BLaER1 treated with 17β-estradiol and CSF1 and Interleukin-3, amounts not matched to agents 10 nM and 100 nM (cell line): ENCODE data around the gene BCAP31.

Experiments used
- H3K27ac ChIP-seq, 11 experiments: shearing (Covaris generic); formaldehyde crosslinking; 2 replicates each; pipeline ENCODE4 v1.8.1; 2022
- H3K27me3 ChIP-seq, 11 experiments: shearing (Covaris generic); formaldehyde crosslinking; 2 replicates each; pipeline ENCODE4 v1.8.1; 2022
- H3K36me3 ChIP-seq, 11 experiments: shearing (Covaris generic); formaldehyde crosslinking; 2 replicates each; pipeline ENCODE4 v1.8.1; 2022
- H3K4me1 ChIP-seq, 10 experiments: shearing (Covaris generic); formaldehyde crosslinking; 2 replicates each; pipeline ENCODE4 v1.8.1; 2022
- H3K4me2 ChIP-seq, 11 experiments: shearing (Covaris generic); formaldehyde crosslinking; 2 replicates each; pipeline ENCODE4 v1.8.1; 2022
- H3K4me3 ChIP-seq, 10 experiments: shearing (Covaris generic); formaldehyde crosslinking; 2 replicates each; pipeline ENCODE4 v1.8.1; 2022
- H3K9ac ChIP-seq, 11 experiments: shearing (Covaris generic); formaldehyde crosslinking; 2 replicates each; pipeline ENCODE4 v1.8.1; 2022
- H3K9me3 ChIP-seq, 11 experiments: shearing (Covaris generic); formaldehyde crosslinking; replicated peaks in 1 of 11; 2 replicates each; pipeline ENCODE4 v1.8.1; 2022
- H4K20me1 ChIP-seq, 11 experiments: shearing (Covaris generic); formaldehyde crosslinking; 2 replicates each; pipeline ENCODE4 v1.8.1; 2022
- Cebpa-rat ChIP-seq, 11 experiments: shearing (Covaris generic); IDR thresholded peaks; 2 replicates each; pipeline ENCODE4 v1.8.1; 2022

Gene BCAP31

GRCh38 chrX:153727123-153727931 is 3.1 kb upstream of the BCAP31 start:
- Histone ChIP-seq H3K9ac (peak overlapping the region; percentile 74 to 94 (median 91)), H3K4me2 (peak overlapping the region; percentile 83 to 95 (median 89)), H3K27ac (peak overlapping the region; percentile 92 to 99 (median 97); a peak in 21 of 22 replicates), H3K9me3 (peaks cover 32 to 95% (median 64%) of the 10 kb centered on the region in 11 experiments), H3K4me1 (peaks cover 48 to 73% (median 59%) of the 10 kb centered on the region in 10 experiments), H4K20me1 (peaks cover 9 to 40% (median 20%) of the 10 kb centered on the region in 11 experiments; a peak in 19 of 22 replicates), H3K27me3 (peaks cover 0 to 50% (median 24%) of the 10 kb centered on the region in 11 experiments; a peak in 18 of 22 replicates), H3K4me3 (peak overlapping the region; percentile 22 to 74 (median 56); a peak in 16 of 20 replicates), H3K36me3 (peaks cover 18 to 39% (median 26%) of the 10 kb centered on the region in 11 experiments)
- TF ChIP-seq Cebpa-rat (IDR thresholded peaks at IDR 0.05) = no peak

DNA sequence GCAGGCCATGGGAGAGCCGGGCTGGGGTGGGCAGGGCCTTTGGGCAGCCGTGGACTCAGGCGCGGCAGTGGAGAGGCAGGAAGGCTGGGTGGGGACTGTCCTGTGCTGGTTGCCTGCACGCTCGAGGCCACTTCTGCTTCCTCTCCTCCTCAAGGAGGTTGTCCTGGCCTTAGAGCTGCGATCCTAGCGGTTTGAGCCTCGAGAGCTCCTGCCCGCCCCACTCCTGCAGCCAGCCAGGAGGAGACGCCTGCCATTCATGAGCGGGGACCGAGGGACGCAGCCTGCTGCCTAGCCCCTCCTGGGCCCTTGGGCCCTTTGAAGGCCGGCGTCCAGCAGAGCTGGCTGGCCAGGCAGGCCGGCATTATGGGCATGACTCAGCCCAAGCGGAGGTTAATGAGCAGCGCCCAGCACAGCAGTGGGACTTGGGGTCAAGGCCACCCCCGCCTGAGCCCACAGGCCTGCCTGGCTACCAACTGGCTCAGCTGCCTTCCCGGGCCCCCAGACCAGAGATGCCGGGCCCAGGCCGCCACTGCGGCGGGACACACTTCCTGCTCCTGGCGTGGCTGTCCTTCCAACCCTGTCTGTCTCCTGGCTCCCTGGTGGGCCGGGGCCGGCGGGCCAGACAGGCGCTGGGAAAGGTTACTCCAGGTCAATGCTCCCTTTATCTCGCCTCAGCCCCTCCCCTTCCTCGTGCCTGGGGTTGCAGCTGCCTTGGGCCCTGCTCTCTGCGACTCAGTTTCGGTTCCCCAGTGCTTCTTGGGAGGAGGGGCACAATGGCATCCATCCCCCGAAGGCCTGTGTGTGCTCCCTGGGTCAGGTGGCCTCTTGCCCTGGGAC is 2.3 kb upstream of the BCAP31 start:
- H3K9ac ChIP-seq = peak overlapping the region; percentile 84 to 94 (median 91)
- H4K20me1 ChIP-seq = peaks cover 13 to 49% (median 27%) of the 10 kb centered on the region in 11 experiments; a peak in 19 of 22 replicates
- H3K9me3 ChIP-seq = peaks cover 24 to 87% (median 56%) of the 10 kb centered on the region in 11 experiments; a peak in 21 of 22 replicates
- H3K4me2 ChIP-seq = peak overlapping the region; percentile 83 to 95 (median 89)
- H3K27ac ChIP-seq = peak overlapping the region; percentile 92 to 99 (median 97)
- H3K4me3 ChIP-seq = peak overlapping the region; percentile 55 to 74 (median 66)
- H3K4me1 ChIP-seq = peaks cover 54 to 71% (median 60%) of the 10 kb centered on the region in 10 experiments
- peaks cover 8 to 50% (median 32%) of the 10 kb centered on the region in 11 experiments; a peak in 21 of 22 replicates for H3K27me3 ChIP-seq
- no peak for TF ChIP-seq Cebpa-rat (IDR thresholded peaks at IDR 0.05)
- peaks cover 18 to 41% (median 28%) of the 10 kb centered on the region in 11 experiments for H3K36me3 ChIP-seq

DNA sequence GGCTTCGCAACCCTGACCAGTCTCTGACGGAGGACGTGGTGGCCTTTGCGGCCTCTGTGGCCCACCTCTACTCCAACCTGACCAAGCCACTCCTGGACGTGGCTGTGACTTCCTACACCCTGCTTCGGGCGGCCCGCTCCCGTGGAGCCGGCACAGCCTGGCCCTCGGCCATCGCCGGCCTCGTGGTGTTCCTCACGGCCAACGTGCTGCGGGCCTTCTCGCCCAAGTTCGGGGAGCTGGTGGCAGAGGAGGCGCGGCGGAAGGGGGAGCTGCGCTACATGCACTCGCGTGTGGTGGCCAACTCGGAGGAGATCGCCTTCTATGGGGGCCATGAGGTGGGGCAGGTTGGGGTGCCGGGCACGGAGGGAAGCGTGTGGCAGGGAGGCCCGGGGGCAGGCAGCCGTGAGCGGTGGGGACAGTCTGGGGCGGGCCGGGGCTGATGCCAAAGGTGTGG is 1.7 kb upstream of the BCAP31 start:
- peaks cover 9 to 50% (median 29%) of the 10 kb centered on the region in 11 experiments; a peak in 21 of 22 replicates for H3K27me3 ChIP-seq
- peaks cover 18 to 80% (median 49%) of the 10 kb centered on the region in 11 experiments; a peak in 21 of 22 replicates for H3K9me3 ChIP-seq
- peak overlapping the region; percentile 55 to 74 (median 66) for H3K4me3 ChIP-seq
- H3K4me1 ChIP-seq = peaks cover 54 to 66% (median 58%) of the 10 kb centered on the region in 10 experiments
- H3K36me3 ChIP-seq = peaks cover 16 to 41% (median 30%) of the 10 kb centered on the region in 11 experiments
- peak overlapping the region; percentile 83 to 95 (median 89) for H3K4me2 ChIP-seq
- peaks cover 13 to 55% (median 33%) of the 10 kb centered on the region in 11 experiments; a peak in 19 of 22 replicates for H4K20me1 ChIP-seq
- H3K27ac ChIP-seq = peak overlapping the region; percentile 92 to 99 (median 97)
- H3K9ac ChIP-seq = peak overlapping the region; percentile 84 to 94 (median 91)
- TF ChIP-seq Cebpa-rat (IDR thresholded peaks at IDR 0.05) = no peak

GRCh38 chrX:153725039-153725831 is 1.0 kb upstream of the BCAP31 start:
- Histone ChIP-seq H3K4me3 (peak overlapping the region; percentile 55 to 74 (median 66)), H3K4me2 (peak overlapping the region; percentile 83 to 95 (median 89)), H3K27ac (peak overlapping the region; percentile 92 to 99 (median 97)), H3K4me1 (peaks cover 52 to 65% (median 58%) of the 10 kb centered on the region in 10 experiments), H4K20me1 (peaks cover 13 to 61% (median 39%) of the 10 kb centered on the region in 11 experiments; a peak in 19 of 22 replicates), H3K27me3 (peaks cover 15 to 56% (median 32%) of the 10 kb centered on the region in 11 experiments), H3K9me3 (peaks cover 14 to 74% (median 43%) of the 10 kb centered on the region in 11 experiments; a peak in 21 of 22 replicates), H3K36me3 (peaks cover 16 to 41% (median 32%) of the 10 kb centered on the region in 11 experiments), H3K9ac (peak overlapping the region; percentile 84 to 94 (median 91))
- no peak for TF ChIP-seq Cebpa-rat (IDR thresholded peaks at IDR 0.05)

DNA sequence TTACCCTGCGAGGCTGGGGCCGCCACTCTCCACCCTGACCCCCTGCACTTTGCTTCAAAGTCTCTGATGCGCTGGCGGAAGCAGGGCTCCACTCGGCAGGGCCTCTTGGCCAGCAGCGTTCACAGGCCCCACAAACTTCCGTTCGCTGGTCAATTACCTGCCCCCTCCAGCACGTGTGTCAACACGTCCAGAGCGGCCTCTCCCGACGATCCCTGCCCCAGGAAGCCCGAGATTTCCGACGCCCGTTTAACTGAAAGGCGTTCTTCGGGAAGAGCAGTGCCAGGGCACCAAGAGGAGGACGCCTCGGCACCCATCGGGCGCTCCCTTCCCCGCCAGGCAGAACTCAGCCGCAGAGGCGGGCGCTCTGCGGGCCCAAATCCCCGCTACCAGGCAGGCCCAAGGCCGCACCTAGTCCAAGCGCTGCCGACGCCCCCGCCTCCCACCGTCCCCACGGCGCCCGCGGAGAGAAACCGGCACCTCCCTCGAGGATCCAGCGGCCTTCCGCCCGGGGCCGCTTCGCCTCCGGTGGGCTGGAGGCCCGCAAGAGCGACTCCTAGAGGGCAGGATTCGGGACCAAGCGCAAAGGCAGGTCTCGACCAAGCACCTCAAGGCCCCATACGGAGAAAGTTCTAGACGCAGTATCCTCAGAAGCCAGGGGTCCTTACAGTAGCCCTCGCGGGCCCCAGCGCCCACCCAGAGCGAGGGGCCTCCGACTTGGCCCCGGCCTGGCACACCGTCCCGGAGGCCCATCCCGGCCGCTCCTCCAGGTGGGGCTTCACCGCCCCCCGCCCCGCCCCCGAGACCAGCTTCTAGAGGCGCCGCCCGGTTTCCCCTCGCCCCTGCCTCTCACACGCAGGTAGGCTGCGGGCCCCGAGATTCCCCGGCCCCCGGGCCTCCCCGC is 586 bp downstream of the BCAP31 start:
- Histone ChIP-seq H3K4me3 (peak overlapping the region; percentile 65 to 79 (median 76)), H3K4me1 (peaks cover 45 to 60% (median 48%) of the 10 kb centered on the region in 10 experiments), H3K9ac (peak overlapping the region; percentile 80 to 93 (median 89)), H4K20me1 (peaks cover 3 to 69% (median 53%) of the 10 kb centered on the region in 11 experiments; a peak in 20 of 22 replicates), H3K27ac (peak overlapping the region; percentile 60 to 98 (median 90)), H3K36me3 (peaks cover 17 to 42% (median 32%) of the 10 kb centered on the region in 11 experiments), H3K4me2 (peak overlapping the region; percentile 75 to 91 (median 86)), H3K27me3 (peaks cover 31 to 66% (median 46%) of the 10 kb centered on the region in 11 experiments), H3K9me3 (peaks cover 12 to 58% (median 41%) of the 10 kb centered on the region in 11 experiments; a peak in 21 of 22 replicates)
- TF ChIP-seq Cebpa-rat (IDR thresholded peaks at IDR 0.05) = no peak

- peaks cover 17 to 49% (median 40%) of the 10 kb centered on the region in 11 experiments for H3K36me3 ChIP-seq
- H3K27ac ChIP-seq = peak overlapping the region; percentile 60 to 98 (median 90)
- peaks cover 39 to 69% (median 53%) of the 10 kb centered on the region in 11 experiments for H3K27me3 ChIP-seq
- peak overlapping the region; percentile 80 to 93 (median 89) for H3K9ac ChIP-seq
- TF ChIP-seq Cebpa-rat (IDR thresholded peaks at IDR 0.05) = no peak
- H3K4me3 ChIP-seq = peak overlapping the region; percentile 65 to 79 (median 76)
- peak overlapping the region; percentile 75 to 91 (median 86) for H3K4me2 ChIP-seq
- H4K20me1 ChIP-seq = peaks cover 3 to 69% (median 58%) of the 10 kb centered on the region in 11 experiments; a peak in 20 of 22 replicates
- peaks cover 12 to 53% (median 40%) of the 10 kb centered on the region in 11 experiments; a peak in 21 of 22 replicates for H3K9me3 ChIP-seq
- H3K4me1 ChIP-seq = peaks cover 43 to 60% (median 48%) of the 10 kb centered on the region in 10 experiments
These were observed 1.4 kb downstream of the BCAP31 start for GRCh38 chrX:153722704-153723350.
